Measurements from ENCODE around the gene ACP5. TPM values are rescaled to one million over a fixed set of nuclear protein-coding genes. Genes with fewer than 3 reads are reported as not detected.
"Not testable (repeated sequence)": the region's sequence is repeated elsewhere in the genome, so short reads cannot be mapped to it uniquely, and the experiment has no call there.

The ACP5 gene
- total and polyA plus RNA-seq, 3 donors from 2014 or later = 4.2 to 20.5 (median 6.8) TPM

- Histone ChIP-seq H3K4me1 (no peaks in the 10 kb centered on the region), H3K9me3 (no peaks in the 10 kb centered on the region), H3K36me3 (ENCODE audit: low read depth, missing control alignments) (no peaks in the 10 kb centered on the region), H3K27me3 (no peaks in the 10 kb centered on the region), H3K27ac (no peak overlapping the region), H3K4me3 (no peak overlapping the region)
- TF ChIP-seq, protein P1, sequence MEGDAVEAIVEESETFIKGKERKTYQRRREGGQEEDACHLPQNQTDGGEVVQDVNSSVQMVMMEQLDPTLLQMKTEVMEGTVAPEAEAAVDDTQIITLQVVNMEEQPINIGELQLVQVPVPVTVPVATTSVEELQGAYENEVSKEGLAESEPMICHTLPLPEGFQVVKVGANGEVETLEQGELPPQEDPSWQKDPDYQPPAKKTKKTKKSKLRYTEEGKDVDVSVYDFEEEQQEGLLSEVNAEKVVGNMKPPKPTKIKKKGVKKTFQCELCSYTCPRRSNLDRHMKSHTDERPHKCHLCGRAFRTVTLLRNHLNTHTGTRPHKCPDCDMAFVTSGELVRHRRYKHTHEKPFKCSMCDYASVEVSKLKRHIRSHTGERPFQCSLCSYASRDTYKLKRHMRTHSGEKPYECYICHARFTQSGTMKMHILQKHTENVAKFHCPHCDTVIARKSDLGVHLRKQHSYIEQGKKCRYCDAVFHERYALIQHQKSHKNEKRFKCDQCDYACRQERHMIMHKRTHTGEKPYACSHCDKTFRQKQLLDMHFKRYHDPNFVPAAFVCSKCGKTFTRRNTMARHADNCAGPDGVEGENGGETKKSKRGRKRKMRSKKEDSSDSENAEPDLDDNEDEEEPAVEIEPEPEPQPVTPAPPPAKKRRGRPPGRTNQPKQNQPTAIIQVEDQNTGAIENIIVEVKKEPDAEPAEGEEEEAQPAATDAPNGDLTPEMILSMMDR (IDR thresholded peaks at IDR 0.05) = no peak
- TF ChIP-seq POLR2A (IDR thresholded peaks at IDR 0.05) = no peak
- intact Hi-C loops (cut with DNase I; ENCODE audit: low total_unique reads) = no loop called here
- no peak for DNase-seq
- 89 to 90% methylated on average over 2 to 9 of the region's 9 CpGs for WGBS, 2 donors
Measured at GRCh38 chr19:11574689-11575088, 2.8 kb downstream of the ACP5 start.

DNA sequence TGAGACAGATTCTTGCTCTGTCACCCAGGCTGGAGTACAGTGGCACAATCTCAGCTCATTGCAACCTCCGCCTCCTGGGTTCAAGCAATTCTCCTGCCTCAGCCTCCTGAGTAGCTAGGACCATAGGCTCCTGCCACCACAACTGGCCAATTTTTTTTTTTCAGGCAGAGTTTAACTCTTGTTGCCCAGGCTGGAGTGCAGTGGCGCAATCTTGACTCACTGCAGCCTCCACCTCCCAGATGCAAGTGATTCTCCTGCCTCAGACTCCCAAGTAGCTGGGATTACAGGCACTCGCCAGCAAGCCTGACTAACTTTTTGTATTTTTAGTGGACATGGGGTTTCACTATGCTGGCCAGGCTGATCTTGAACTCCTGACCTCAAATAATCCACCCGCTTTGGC, 3.7 kb downstream of the ACP5 start:
- H3K27me3 ChIP-seq; DNase-seq; H3K9me3 ChIP-seq; H3K4me1 ChIP-seq; H3K4me3 ChIP-seq; H3K36me3 ChIP-seq (ENCODE audit: low read depth, missing control alignments); H3K27ac ChIP-seq; intact Hi-C loops (cut with DNase I; ENCODE audit: low total_unique reads): not testable (repeated sequence)
- WGBS, 2 donors = 85 to 95% methylated on average over 4 of the region's 4 CpGs

DNA sequence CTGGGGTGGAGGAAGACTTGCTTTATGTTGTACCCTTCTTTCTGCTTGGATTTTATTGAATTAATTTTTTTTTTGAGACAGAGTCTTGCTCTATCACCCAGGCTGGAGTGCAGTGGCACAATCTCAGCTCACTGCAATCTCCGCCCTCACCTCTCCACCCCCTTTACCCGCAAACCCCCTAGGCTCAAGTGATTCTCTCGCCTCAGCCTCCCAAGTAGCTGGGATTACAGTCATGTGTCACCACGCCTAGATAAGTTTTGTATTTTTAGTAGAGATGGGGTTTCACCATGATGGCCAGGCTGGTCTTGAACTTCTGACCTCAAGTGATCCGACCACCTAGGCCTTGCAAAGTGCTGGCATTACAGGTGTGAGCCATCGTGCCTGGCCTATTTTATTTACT, 4.1 kb downstream of the ACP5 start:
- H3K36me3 ChIP-seq (ENCODE audit: low read depth, missing control alignments); H3K4me1 ChIP-seq; H3K4me3 ChIP-seq; H3K9me3 ChIP-seq; intact Hi-C loops (cut with DNase I; ENCODE audit: low total_unique reads); DNase-seq; H3K27ac ChIP-seq; H3K27me3 ChIP-seq: not testable (repeated sequence)
- WGBS, 2 donors = 86 to 91% methylated on average over 6 of the region's 6 CpGs

DNA sequence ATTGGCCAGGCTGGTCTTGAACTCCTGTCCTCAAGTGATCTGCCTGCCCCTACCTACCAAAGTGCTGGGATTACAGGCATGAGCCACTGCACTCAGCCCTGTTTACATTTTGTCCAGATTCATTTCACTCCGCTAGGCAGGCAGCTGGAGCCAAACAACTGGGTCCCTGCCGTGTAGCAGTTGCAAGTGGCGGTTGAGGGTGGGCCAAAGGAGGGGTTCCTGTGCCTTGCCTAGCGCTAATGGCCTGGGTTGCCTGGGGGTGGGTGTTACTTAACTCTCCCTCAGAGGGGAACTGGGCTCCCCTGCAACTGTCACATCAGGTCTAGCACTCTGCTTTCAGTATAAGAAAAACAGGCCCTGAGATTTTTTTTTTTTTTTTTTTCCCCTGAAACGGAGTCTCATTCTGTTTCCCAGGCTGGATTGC, 7.4 kb downstream of the ACP5 start:
- TF ChIP-seq POLR2A (IDR thresholded peaks at IDR 0.05) = no peak
- TF ChIP-seq, protein P1 (IDR thresholded peaks at IDR 0.05) = no peak
- no peaks in the 10 kb centered on the region for H3K4me1 ChIP-seq
- H3K27ac ChIP-seq = no peak overlapping the region
- H3K27me3 ChIP-seq = no peaks in the 10 kb centered on the region
- 80 to 82% methylated on average over 5 of the region's 5 CpGs for WGBS, 2 donors
- no peak overlapping the region for H3K4me3 ChIP-seq
- no peaks in the 10 kb centered on the region for H3K36me3 ChIP-seq (ENCODE audit: low read depth, missing control alignments)
- no peak for DNase-seq
- no peaks in the 10 kb centered on the region for H3K9me3 ChIP-seq
- intact Hi-C loops (cut with DNase I; ENCODE audit: low total_unique reads) = no loop called here

DNA sequence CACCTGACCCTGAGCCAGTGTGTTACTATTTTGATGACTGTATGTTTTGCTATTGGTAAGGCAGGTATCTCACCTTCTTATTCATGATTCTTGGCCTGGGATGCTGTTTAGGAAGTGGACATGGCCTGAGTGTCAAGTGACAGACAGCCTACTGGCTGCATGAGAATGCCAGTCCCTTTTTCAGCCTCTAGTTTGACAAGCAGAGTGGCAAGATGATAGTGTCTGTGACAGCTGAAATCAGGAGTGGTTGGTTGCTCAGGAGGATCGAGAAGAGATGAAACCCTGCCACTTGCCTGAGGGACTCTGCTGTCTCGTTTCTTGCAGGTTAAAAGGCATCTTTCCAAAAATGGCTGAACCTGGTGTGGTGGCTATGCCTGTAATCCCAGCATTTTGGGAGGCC, 11.3 kb downstream of the ACP5 start:
- no peak overlapping the region for H3K27ac ChIP-seq
- H3K36me3 ChIP-seq (ENCODE audit: low read depth, missing control alignments) = no peaks in the 10 kb centered on the region
- WGBS, 2 donors = 87 to 93% methylated on average over 2 of the region's 2 CpGs
- H3K4me3 ChIP-seq = no peak overlapping the region
- TF ChIP-seq, protein P1 (IDR thresholded peaks at IDR 0.05) = no peak
- TF ChIP-seq POLR2A (IDR thresholded peaks at IDR 0.05) = no peak
- H3K9me3 ChIP-seq = no peaks in the 10 kb centered on the region
- DNase-seq = no peak
- intact Hi-C loops (cut with DNase I; ENCODE audit: low total_unique reads) = no loop called here
- no peaks in the 10 kb centered on the region for H3K27me3 ChIP-seq
- no peaks in the 10 kb centered on the region for H3K4me1 ChIP-seq

GRCh38 chr19:11565649-11565980, 11.8 kb downstream of the ACP5 start:
- H3K36me3 ChIP-seq (ENCODE audit: low read depth, missing control alignments); H3K27me3 ChIP-seq; DNase-seq; H3K27ac ChIP-seq; H3K4me3 ChIP-seq; H3K4me1 ChIP-seq; H3K9me3 ChIP-seq; intact Hi-C loops (cut with DNase I; ENCODE audit: low total_unique reads): not testable (repeated sequence)
- 80 to 89% methylated on average over 5 of the region's 5 CpGs for WGBS, 2 donors

DNA sequence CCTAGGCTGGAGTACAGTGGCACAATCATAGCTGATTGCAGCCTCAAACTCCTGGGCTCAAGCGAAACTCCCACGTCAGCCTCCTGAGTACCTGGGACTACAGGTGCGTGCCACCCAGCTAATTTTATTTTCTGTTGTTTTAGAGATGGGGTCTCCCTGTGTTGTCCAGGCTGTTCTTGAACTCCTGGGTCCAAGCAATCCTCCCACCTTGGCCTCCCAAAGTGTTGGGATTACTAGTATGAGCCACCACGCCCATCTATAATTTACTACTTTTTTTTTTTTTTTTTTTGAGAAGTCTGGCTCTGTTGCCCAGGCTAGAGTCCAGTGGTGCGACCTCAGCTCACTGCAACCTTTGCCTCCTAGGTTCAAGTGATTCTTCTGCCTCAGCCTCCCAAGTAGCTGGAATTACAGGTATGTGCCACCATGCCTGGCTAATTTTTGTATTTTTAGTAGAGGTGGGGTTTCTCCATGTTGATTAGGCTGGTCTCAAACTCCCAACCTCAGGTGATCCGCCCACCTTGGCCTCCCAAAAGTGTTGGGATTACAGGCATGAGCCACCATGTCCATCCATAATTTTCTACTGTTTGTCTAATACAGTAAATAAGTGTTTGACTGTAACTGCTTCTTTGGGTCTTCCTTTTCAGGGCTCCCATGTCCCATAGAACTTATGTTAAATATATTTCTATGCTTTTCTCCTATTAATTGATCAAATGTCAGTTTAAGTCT, 13.2 kb downstream of the ACP5 start:
- H3K36me3 ChIP-seq (ENCODE audit: low read depth, missing control alignments); intact Hi-C loops (cut with DNase I; ENCODE audit: low total_unique reads); H3K27me3 ChIP-seq; H3K27ac ChIP-seq; H3K4me1 ChIP-seq; DNase-seq; H3K4me3 ChIP-seq; H3K9me3 ChIP-seq: not testable (repeated sequence)
- WGBS, 2 donors = 89 to 97% methylated on average over 6 of the region's 6 CpGs

Data from testis (tissue), 3 donors.